GM20431 (cell line): Measurements from ENCODE around the gene INTS15.

Experiments used
- in situ Hi-C: fragments of 300-500 bp; cut with MseI, MboI; formaldehyde crosslinking; loops from one replicate; pipeline ENCODE4 v1.15.0; 2020; ENCODE audit warnings: low sequenced_read_pairs; ENCODE audit not compliant: unreplicated experiment

The INTS15 gene

GRCh38 chr7:6639032-6639431 is 49.2 kb downstream of the INTS15 start:
- in situ Hi-C loops, result no loop called here

GRCh38 chr7:6639627-6640026 is 49.8 kb downstream of the INTS15 start:
- in situ Hi-C loops, result no loop called here

GRCh38 chr7:6640246-6640721 is 50.5 kb downstream of the INTS15 start:
- in situ Hi-C loops, result no loop called here

- in situ Hi-C loops, result no loop called here
Measured at GRCh38 chr7:6641305-6642035, 51.6 kb downstream of the INTS15 start.

GRCh38 chr7:6642239-6642839 is 52.5 kb downstream of the INTS15 start:
- in situ Hi-C loops, result no loop called here

GRCh38 chr7:6642861-6643640 is 53.2 kb downstream of the INTS15 start:
- in situ Hi-C loops, result no loop called here

- in situ Hi-C loops, result no loop called here
Measured at GRCh38 chr7:6643915-6644625, 54.2 kb downstream of the INTS15 start.

- in situ Hi-C loops, result no loop called here
Measured at GRCh38 chr7:6644728-6645127, 54.9 kb downstream of the INTS15 start.

- in situ Hi-C loops, result no loop called here
Measured at GRCh38 chr7:6646465-6646864, 56.6 kb downstream of the INTS15 start.

GRCh38 chr7:6647080-6647479 is 57.3 kb downstream of the INTS15 start:
- in situ Hi-C loops, result no loop called here

- in situ Hi-C loops, result no loop called here
Measured at GRCh38 chr7:6647541-6647940, 57.7 kb downstream of the INTS15 start.

- in situ Hi-C loops, result no loop called here
Measured at GRCh38 chr7:6648066-6648814, 58.4 kb downstream of the INTS15 start.

GRCh38 chr7:6648815-6649104 is 58.9 kb downstream of the INTS15 start:
- in situ Hi-C loops, result no loop called here

- in situ Hi-C loops, result no loop called here
Measured at GRCh38 chr7:6649241-6649961, 59.6 kb downstream of the INTS15 start.

GRCh38 chr7:6650086-6650485 is 60.3 kb downstream of the INTS15 start:
- in situ Hi-C loops, result no loop called here

GRCh38 chr7:6650521-6651011 is 60.7 kb downstream of the INTS15 start:
- in situ Hi-C loops, result no loop called here

GRCh38 chr7:6651851-6652445 is 62.1 kb downstream of the INTS15 start:
- in situ Hi-C loops, result no loop called here

- in situ Hi-C loops, result no loop called here
Measured at GRCh38 chr7:6652446-6653011, 62.7 kb downstream of the INTS15 start.
